H54 (cell line): ENCODE data around the gene OTOGL.
A peak's percentile ranks its signal among the peaks of the same experiment; 100 is the strongest.
"Not testable (repeated sequence)": the region's sequence is repeated elsewhere in the genome, so short reads cannot be mapped to it uniquely, and the experiment has no call there.

Experiments used
- DNase-seq: peaks from one replicate; pipeline ENCODE4 v3.0.0; 2011; ENCODE audit warnings: low spot score, mixed read lengths; ENCODE audit not compliant: insufficient read length
- FAIRE-seq: peaks from 3 replicates; lab custom pipeline; 2011; peaks lifted over from hg19 to GRCh38; lab: Jason Lieb, UNC
- POLR2A ChIP-seq: IDR thresholded peaks from 2 replicates; pipeline ENCODE4 v1.6.1; 2011; ENCODE audit warnings: low read depth, mild to moderate bottlenecking, low read length

The OTOGL gene

GRCh38 chr12:80100591-80100990 is 1.3 kb downstream of the OTOGL start:
- no peak for FAIRE-seq
- no peak for TF ChIP-seq POLR2A
- no peak for DNase-seq

- FAIRE-seq (no peak), DNase-seq (no peak)
- no peak for TF ChIP-seq POLR2A
Measured at GRCh38 chr12:80101126-80101525, 1.8 kb downstream of the OTOGL start.

- FAIRE-seq (no peak), DNase-seq (no peak)
- TF ChIP-seq POLR2A, result no peak
Measured at GRCh38 chr12:80107221-80107620, 7.9 kb downstream of the OTOGL start.

- no peak for TF ChIP-seq POLR2A
- no peak for FAIRE-seq
- no peak for DNase-seq
Measured at GRCh38 chr12:80116735-80117134, 17.4 kb downstream of the OTOGL start.

GRCh38 chr12:80118565-80119324 is 19.4 kb downstream of the OTOGL start:
- FAIRE-seq (no peak), DNase-seq (no peak)
- no peak for TF ChIP-seq POLR2A

GRCh38 chr12:80120994-80121393 is 21.7 kb downstream of the OTOGL start:
- FAIRE-seq, result peak; percentile 60
- no peak for DNase-seq
- no peak for TF ChIP-seq POLR2A

GRCh38 chr12:80121661-80122060 is 22.3 kb downstream of the OTOGL start:
- FAIRE-seq (no peak), DNase-seq (no peak)
- TF ChIP-seq POLR2A, result no peak

GRCh38 chr12:80129895-80130530 is 30.7 kb downstream of the OTOGL start:
- DNase-seq (no peak), FAIRE-seq (no peak)
- TF ChIP-seq POLR2A, result no peak

- TF ChIP-seq POLR2A, result no peak
- DNase-seq (no peak), FAIRE-seq (no peak)
Measured at GRCh38 chr12:80135624-80136023, 36.3 kb downstream of the OTOGL start.

- no peak for TF ChIP-seq POLR2A
Measured at GRCh38 chr12:80140005-80140404, 40.7 kb downstream of the OTOGL start.

GRCh38 chr12:80142640-80143039 is 43.3 kb downstream of the OTOGL start:
- FAIRE-seq (no peak), DNase-seq (no peak)
- no peak for TF ChIP-seq POLR2A

More at GRCh38 chr12:80140005-80140404, 40.7 kb downstream of the OTOGL start:
- FAIRE-seq (no peak), DNase-seq (no peak)

GRCh38 chr12:80143537-80143936 is 44.2 kb downstream of the OTOGL start:
- DNase-seq (no peak), FAIRE-seq (no peak)
- no peak for TF ChIP-seq POLR2A

GRCh38 chr12:80149547-80150313 is 50.4 kb downstream of the OTOGL start:
- not testable (repeated sequence) for DNase-seq, FAIRE-seq

- TF ChIP-seq POLR2A, result no peak
- FAIRE-seq, result no peak
- no peak for DNase-seq
Measured at GRCh38 chr12:80151131-80151530, 51.8 kb downstream of the OTOGL start.
